Adrenal gland (tissue), 12 donors: ENCODE measurements around the gene CNTNAP2. TPM values are rescaled to one million over a fixed set of nuclear protein-coding genes. Genes with fewer than 3 reads are reported as not detected.

Experiments used
- DNase-seq, 7 donors: peaks; one replicate each; pipeline ENCODE4 v3.0.0-alpha.2; 2019 to 2020
- H3K27ac ChIP-seq, 5 donors: fragments of 200-600 bp; sonication (generic) in 4 of 5; 1 replicate in 3 of 5; 2 replicates in 2 of 5; pipeline versions ENCODE4 v1.5.1 to v1.8.0; 2016 to 2020; ENCODE audit warnings: mild to moderate bottlenecking in 1 of 5
- H3K27me3 ChIP-seq: fragments of 200-600 bp; 2 replicates; pipeline ENCODE4 v1.8.0; 2021
- H3K36me3 ChIP-seq, 2 donors: fragments of 200-600 bp; replicated peaks in 1 of 2; 1 replicate in 1 of 2; 2 replicates in 1 of 2; pipeline versions ENCODE4 v1.5.1 to v1.8.0; 2018 to 2022
- H3K4me1 ChIP-seq, 2 donors: fragments of 200-600 bp; replicated peaks in 1 of 2; 1 replicate in 1 of 2; 2 replicates in 1 of 2; pipeline versions ENCODE4 v1.5.1 to v1.8.0; 2018 to 2021
- H3K4me3 ChIP-seq, 4 donors: fragments of 200-600 bp; sonication (generic) in 3 of 4; one replicate each; pipeline ENCODE4 v1.5.1; 2016 to 2018
- H3K9me3 ChIP-seq, 3 donors: fragments of 200-600 bp; sonication (generic) in 1 of 3; replicated peaks in 1 of 3; 1 replicate in 2 of 3; 2 replicates in 1 of 3; pipeline versions ENCODE4 v1.5.1 to v1.8.0; 2016 to 2021
- POLR2A ChIP-seq, 2 donors: fragments of 450-650 bp; IDR thresholded peaks; one replicate each; pipeline ENCODE4 v1.6.1; 2017; ENCODE audit warnings: antibody characterized with exemption in 2 of 2, mild to moderate bottlenecking in 2 of 2, moderate library complexity in 1 of 2
- WGBS, 4 donors: extraction: QIAGEN DNeasy Blood & Tissue Kit in 2 of 4; methylation state at CpG; one replicate each; pipeline versions ENCODE4 v1.1.5 to v1.1.7; 2013 to 2017; 5-methylcytosine and 5-hydroxymethylcytosine counted together
- intact Hi-C, 2 donors: fragments of 100-400 bp; cut with DNase I; formaldehyde crosslinking; loops; one replicate each; pipeline versions ENCODE4 v1.14.1 to v1.15.0; 2022 to 2023
- polyA plus RNA-seq, 3 donors: library from polyadenylated mRNA; stranded (reverse); fragments of 200-250 nt in 2 of 3; fragments of 350-450 nt in 1 of 3; fragmentation: Illumina TruSeq in 1 of 3; extraction: RNeasy Lipid Tissue Mini Kit (QIAGEN cat#74804) in 1 of 3; gene quantifications; one replicate each; pipeline ENCODE4 v1.2.3, GENCODE V29; 2013 to 2014
- total RNA-seq, 9 donors: library from RNA; depleted of rRNA in 4 of 9; stranded (reverse); fragments of >200 nt in 4 of 9; fragments of 120-200 nt in 1 of 9; fragmentation: NEBNext Ultra II Directional in 1 of 9; extraction: Animal tissue kit (Norgen Biotek cat#: 25700) in 1 of 9; gene quantifications; one replicate each; pipeline versions ENCODE4 v1.1.0 to v1.2.4, GENCODE V29; 2013 to 2023
- TF ChIP-seq, protein P1 (sequence below), 6 experiments: fragments of 450-650 bp in 4 of 6; fragments of 200-600 bp in 2 of 6; sonication (generic) in 1 of 6; IDR thresholded peaks; 1 replicate in 5 of 6; 2 replicates in 1 of 6; pipeline versions ENCODE4 v1.5.1 to v1.8.0; 2016 to 2021; ENCODE audit warnings: antibody characterized with exemption in 6 of 6, mild to moderate bottlenecking in 2 of 6, moderate library complexity in 1 of 6
- donor health status: healthy with polysubstance abuse.
- donor health status: Bipolar disorder and iron deficiency.
- donor health status: DM: yes; HTN: yes; CAD: no.
- donor health status: DM: no; HTN: no; CAD: no.
- donor health status: DM: no; HTN: no; CAD: no.
- donor health status: DM: yes; HTN: yes; CAD: no.

The CNTNAP2 gene
- total and polyA plus RNA-seq, 12 donors, result 0.14 to 6.3 (median 1.8) TPM; not detected in 2

DNA sequence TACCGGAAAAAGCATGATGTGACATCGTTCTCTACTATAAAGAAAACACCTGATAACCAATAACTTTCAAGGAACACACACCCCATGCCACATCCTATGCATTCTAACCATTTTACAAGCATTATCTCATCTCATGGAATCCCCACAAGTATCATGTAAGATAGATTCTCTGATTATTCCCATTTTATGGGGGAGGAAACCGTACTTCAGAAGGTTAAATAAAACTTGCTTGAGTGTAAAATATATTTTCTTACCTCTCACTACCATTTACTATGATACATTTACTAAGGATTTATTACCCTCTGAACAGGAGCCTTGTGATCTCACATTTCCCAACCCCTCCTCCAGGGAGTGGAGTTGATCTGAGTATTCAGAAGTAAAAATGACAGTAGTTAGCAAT is 522.7 kb downstream of the CNTNAP2 start:
- H3K9me3 ChIP-seq, result no peaks in the 10 kb centered on the region

DNA sequence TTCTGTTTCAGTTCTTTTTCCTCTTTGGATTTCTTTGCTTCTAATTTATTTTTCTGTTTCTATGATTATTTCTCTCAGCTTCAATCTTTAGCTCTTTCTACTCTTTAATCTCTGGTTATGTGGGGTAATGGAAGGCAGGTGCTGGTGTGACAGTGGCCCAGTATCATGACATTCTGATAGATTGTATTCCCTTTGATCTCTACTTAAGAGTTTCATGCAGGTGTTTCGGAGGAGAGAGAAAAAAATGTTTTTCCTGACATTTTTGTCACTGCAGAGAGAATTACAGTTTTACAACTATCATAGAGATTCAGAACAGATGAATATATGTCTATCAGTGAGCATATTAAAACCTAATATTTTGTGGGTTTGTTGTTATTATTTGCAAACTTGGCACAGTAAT is 524.9 kb downstream of the CNTNAP2 start:
- TF ChIP-seq POLR2A (IDR thresholded peaks at IDR 0.05), result no peak
- TF ChIP-seq, protein P1, sequence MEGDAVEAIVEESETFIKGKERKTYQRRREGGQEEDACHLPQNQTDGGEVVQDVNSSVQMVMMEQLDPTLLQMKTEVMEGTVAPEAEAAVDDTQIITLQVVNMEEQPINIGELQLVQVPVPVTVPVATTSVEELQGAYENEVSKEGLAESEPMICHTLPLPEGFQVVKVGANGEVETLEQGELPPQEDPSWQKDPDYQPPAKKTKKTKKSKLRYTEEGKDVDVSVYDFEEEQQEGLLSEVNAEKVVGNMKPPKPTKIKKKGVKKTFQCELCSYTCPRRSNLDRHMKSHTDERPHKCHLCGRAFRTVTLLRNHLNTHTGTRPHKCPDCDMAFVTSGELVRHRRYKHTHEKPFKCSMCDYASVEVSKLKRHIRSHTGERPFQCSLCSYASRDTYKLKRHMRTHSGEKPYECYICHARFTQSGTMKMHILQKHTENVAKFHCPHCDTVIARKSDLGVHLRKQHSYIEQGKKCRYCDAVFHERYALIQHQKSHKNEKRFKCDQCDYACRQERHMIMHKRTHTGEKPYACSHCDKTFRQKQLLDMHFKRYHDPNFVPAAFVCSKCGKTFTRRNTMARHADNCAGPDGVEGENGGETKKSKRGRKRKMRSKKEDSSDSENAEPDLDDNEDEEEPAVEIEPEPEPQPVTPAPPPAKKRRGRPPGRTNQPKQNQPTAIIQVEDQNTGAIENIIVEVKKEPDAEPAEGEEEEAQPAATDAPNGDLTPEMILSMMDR (IDR thresholded peaks at IDR 0.05), result no peak
- no peaks in the 10 kb centered on the region for H3K9me3 ChIP-seq
- H3K27ac ChIP-seq, result no peak overlapping the region
- DNase-seq, result no peak
- no peaks in the 10 kb centered on the region for H3K27me3 ChIP-seq
- no peaks in the 10 kb centered on the region for H3K36me3 ChIP-seq
- H3K4me3 ChIP-seq, result no peak overlapping the region
- 65 to 86% (median 75%) methylated on average over 1 of the region's 1 CpG for WGBS, 4 donors
- intact Hi-C loops, result no loop called here
- no peaks in the 10 kb centered on the region for H3K4me1 ChIP-seq

More for the DNA sequence above, 522.7 kb downstream of the CNTNAP2 start:
- intact Hi-C loops, result no loop called here
- no peaks in the 10 kb centered on the region for H3K4me1 ChIP-seq
- H3K4me3 ChIP-seq, result no peak overlapping the region
- no peak for DNase-seq
- 87 to 92% (median 90%) methylated on average over 3 of the region's 3 CpGs for WGBS, 4 donors
- no peak overlapping the region for H3K27ac ChIP-seq
- TF ChIP-seq POLR2A (IDR thresholded peaks at IDR 0.05), result no peak
- TF ChIP-seq, protein P1 (IDR thresholded peaks at IDR 0.05), result no peak
- no peaks in the 10 kb centered on the region for H3K36me3 ChIP-seq
- H3K27me3 ChIP-seq, result no peaks in the 10 kb centered on the region

DNA sequence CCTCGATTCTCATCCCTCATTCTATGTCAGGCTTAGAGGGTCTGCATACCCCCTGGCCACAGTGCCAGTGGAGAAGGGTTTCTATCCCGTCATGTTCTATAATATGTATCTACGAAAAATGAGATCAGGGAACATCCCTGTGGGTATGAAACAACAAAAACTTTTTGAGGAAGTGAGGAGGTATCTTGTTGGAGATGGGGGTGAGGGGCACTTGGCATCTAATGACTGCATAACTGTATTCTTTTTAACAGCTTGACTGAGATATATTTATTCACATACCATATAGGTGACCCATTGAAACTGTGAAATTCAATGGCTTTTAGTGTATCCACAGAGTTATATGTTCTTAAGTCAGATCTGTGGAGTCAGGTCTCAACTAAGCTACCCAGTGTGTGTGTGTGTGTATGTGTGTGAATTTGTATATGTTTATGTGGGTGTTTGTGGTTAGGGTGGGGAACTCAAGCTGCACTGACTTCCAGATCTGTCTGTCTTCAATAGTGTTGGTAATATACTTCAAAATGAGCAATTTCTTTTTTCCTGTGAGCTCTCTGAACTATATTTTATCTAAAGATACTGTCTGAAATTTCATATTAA is 528.9 kb downstream of the CNTNAP2 start:
- Histone ChIP-seq H3K4me3 (no peak overlapping the region), H3K9me3 (no peaks in the 10 kb centered on the region), H3K4me1 (no peaks in the 10 kb centered on the region), H3K27me3 (no peaks in the 10 kb centered on the region), H3K27ac (no peak overlapping the region), H3K36me3 (no peaks in the 10 kb centered on the region)
- DNase-seq, result no peak
- intact Hi-C loops, result no loop called here
- no peak for TF ChIP-seq POLR2A (IDR thresholded peaks at IDR 0.05)
- TF ChIP-seq, protein P1 (IDR thresholded peaks at IDR 0.05), result no peak
- WGBS, 4 donors, result 57 to 65% (median 59%) methylated on average over 3 of the region's 3 CpGs

DNA sequence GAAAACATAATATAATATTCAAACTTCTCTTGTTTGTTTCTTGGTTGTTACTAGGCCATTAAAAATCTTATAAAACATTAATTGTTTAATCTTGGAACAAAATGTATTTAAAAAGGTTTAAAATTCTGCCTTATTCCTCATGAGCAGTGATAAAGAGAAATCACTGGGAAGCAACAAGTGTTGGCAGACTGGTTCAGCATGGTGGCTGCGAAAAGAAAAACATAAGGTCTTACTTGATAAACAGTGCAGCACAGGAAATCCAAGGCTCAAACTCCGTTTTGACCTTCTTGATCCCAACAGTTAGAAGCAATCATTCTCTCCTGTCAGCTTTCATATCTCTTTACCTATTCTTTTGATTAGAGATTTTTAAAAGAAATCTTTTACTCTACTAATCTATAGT is 530.8 kb downstream of the CNTNAP2 start:
- Histone ChIP-seq H3K4me1 (no peaks in the 10 kb centered on the region), H3K9me3 (no peaks in the 10 kb centered on the region), H3K27me3 (no peaks in the 10 kb centered on the region), H3K36me3 (no peaks in the 10 kb centered on the region), H3K27ac (no peak overlapping the region), H3K4me3 (no peak overlapping the region)
- intact Hi-C loops, result no loop called here
- 33 to 54% (median 48%) methylated on average over 2 of the region's 2 CpGs for WGBS, 4 donors
- TF ChIP-seq, protein P1 (IDR thresholded peaks at IDR 0.05), result no peak
- TF ChIP-seq POLR2A (IDR thresholded peaks at IDR 0.05), result no peak
- DNase-seq, result no peak
